Hypothalamus (tissue), 51 donors: ENCODE data around the gene TGM6.

Experiments used
- DNase-seq, 51 donors: peaks; one replicate each; lab custom pipeline; 2025; lab: John Stamatoyannopoulos, UW

TGM6 gene

GRCh38 chr20:2451939-2452732, 71.4 kb downstream of the TGM6 start:
- peak in 44 of 51 donors; percentile 5 to 82 (median 46) for DNase-seq

GRCh38 chr20:2453792-2454191, 73.1 kb downstream of the TGM6 start:
- no peak for DNase-seq

DNA sequence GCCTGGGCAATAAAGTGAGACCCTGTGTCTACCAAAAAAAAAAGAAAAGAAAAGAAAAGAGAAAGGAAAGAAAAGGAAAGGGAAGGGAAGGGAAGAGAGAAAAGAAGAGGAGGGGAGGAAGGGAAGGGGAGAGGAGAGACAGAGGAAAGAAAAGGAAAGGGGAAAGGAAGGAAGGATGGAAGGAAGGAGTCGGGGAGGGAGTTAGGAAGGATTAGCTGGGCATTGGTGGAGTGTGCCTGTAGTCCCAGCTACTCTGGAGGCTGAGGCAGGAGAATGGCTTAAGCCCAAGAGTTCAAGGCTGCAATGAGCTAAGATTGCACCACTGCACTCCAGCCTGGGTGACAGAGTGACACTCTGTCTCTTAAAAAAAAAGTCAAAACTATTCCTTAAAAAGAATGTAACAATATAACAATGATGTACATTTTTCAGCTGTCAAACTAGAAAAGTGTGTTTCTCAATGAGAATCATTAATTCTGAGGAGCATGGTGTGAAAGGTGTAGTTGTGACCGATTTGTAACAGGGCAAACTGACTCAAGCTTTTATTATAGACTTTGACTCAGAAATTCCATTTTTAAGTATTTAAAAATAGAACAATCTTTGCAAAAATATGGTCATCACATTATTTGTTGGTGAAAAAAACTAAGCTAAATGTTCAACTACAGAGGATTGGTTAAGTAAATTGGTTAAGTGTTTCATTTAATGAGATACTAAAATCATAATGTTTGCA, 75.2 kb downstream of the TGM6 start:
- DNase-seq = no peak

GRCh38 chr20:2458919-2459499, 78.3 kb downstream of the TGM6 start:
- no peak for DNase-seq

- no peak for DNase-seq
These were observed 79.5 kb downstream of the TGM6 start for GRCh38 chr20:2459981-2460751.

DNA sequence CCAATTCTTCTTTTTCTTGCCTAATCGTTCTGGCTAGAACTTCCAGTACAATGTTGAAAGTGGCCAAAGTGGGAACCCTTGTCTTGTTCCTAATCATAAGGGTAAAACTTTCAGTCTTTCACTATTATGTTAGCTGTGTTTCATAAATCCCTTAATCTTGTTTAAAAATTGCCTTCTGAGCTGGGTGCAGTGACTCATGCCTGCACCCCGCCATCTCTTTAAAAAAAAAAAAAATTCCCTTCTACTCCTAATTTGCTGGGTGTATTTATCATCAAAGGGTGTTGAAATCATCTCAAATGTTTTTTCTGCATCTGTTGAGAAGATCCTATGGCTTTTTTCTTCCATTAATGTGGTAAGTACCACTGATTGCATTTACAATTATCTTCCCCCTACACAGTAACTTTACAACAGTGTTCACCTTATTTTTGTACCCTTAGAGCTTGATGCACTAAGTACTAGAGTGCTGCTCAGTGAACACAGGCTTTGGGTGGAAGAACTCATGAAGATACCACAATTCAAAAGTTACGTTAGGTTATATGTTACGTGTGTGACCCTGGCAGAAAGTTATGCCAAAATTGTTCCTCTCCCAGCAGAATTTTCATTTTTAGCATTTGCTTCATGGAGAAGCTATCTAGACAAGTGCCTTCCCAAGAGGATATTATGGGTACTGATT, 80.2 kb downstream of the TGM6 start:
- no peak for DNase-seq

DNA sequence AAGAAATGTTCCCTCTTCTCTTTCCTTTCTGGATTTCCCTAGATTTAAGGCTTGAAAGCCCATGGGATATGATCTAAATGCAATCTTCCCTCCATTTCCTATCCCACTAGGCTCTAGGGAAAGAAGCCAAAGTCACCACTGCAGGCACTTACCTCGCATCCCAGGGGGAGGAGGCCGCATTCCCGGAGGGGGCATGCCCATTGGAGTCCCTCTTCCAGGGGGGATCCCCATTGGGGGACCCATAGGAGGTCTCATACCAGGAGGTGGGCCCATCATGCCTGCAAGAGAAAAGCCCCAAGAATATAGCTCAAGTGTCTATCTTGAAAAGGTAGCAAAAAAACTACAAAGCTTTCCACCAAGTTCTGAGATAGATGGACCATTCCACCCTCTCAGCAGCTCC, 81.8 kb downstream of the TGM6 start:
- DNase-seq = no peak

DNA sequence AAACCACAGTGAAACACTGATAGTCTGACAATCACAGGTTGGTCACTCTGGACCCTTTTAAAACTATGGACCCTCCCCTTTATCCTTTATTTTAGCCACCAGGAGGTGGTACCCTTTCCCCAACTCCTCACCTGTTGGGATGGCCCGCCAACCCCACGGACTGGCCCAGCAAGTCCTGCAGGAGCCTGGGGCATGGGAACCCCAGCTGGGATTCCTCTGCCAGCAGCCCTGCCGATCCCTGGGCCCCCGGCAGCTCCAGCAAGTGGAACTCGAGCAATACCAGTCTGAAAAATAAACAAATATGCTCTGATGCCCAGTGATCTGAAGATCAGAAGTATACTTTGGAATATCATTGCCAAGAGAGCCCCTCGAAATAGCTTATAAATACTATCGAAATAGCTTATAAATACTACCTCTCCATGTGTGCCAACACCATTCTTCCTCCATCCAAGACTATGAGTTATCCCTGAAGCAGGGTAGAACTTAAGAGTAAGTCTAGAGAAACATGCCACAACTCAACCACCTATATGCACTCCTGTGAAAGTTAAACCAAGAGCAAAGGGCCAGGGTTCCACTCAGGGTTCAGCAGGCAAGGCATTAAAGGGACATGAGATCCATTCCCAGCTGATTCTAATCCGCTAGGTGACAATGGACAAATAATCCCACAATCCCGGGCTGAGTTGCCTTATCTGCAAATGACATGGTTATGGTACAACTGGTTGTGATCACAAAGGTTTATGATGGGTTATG, 83.1 kb downstream of the TGM6 start:
- DNase-seq = no peak

GRCh38 chr20:2465100-2465499, 84.4 kb downstream of the TGM6 start:
- no peak for DNase-seq

- no peak for DNase-seq
These were observed 86.7 kb downstream of the TGM6 start for GRCh38 chr20:2467412-2467811.

- DNase-seq = no peak
These were observed 88.1 kb downstream of the TGM6 start for GRCh38 chr20:2468581-2469407.

GRCh38 chr20:2469991-2470422, 89.3 kb downstream of the TGM6 start:
- peak in 23 of 51 donors; percentile 12 to 73 (median 32) for DNase-seq

DNA sequence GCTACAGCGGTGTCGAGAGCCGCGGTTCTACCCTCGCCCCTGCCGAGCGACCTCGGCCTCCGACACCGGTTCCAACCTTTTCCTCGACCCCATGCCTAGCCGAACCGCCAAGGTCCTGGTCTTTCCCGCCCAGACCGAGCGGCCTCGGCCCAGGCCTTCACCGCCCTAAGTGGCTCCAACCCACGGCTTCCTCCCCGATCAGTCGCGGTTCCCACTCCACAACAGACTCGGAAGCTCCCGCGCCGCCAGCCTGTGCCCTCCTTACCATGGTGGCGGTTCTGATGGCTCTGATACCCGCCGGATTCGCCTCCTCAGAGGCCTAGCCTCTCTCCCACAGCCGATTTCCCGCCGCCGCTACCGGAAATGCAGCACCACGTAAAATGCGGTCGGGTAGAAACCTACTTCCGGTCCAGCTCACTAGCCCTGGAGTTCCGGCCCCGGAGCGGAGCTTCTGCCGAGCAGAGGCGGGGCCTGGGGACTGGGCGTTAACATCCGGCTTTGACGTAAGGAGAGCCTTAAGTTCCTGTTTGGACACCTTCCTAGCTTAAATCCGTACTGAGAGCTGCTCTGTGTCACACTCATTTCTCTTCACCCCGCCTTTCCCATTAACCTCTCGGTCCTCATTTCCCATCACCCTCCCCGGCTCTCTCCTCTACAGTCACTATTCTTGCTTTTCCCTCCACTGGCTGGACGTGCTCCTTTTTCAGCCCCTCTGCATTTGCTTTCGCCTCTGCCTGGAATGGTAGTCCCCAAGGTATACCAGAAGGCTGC, 89.9 kb downstream of the TGM6 start, which contains the start of gene SNRPB:
SNRPB (minus strand) TSS at position 367 of the 771 bp plus-strand sequence; CDS start at position 268, 99 bp downstream.
- DNase-seq = peak; percentile 55 to 99 (median 96)

DNA sequence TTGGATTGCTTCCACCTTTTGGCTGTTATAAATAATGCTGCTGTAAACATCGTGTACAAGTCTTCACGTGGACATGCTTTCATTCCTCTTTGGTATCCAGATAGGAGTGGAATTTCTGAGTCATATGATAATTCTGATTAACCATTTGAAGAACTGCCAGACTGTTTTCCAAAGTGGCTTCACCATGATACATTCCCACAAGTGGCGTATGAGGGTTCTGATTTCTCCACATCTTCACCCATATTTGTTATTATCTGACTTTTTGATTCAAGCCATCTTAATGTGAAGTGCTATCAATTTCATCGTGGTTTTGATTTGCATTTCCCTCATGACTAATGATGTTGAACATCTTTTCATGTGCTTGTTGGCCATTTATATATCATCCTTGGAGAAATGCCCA, 92.8 kb downstream of the TGM6 start:
- no peak for DNase-seq

GRCh38 chr20:2475850-2476741, 95.4 kb downstream of the TGM6 start:
- DNase-seq = no peak

DNA sequence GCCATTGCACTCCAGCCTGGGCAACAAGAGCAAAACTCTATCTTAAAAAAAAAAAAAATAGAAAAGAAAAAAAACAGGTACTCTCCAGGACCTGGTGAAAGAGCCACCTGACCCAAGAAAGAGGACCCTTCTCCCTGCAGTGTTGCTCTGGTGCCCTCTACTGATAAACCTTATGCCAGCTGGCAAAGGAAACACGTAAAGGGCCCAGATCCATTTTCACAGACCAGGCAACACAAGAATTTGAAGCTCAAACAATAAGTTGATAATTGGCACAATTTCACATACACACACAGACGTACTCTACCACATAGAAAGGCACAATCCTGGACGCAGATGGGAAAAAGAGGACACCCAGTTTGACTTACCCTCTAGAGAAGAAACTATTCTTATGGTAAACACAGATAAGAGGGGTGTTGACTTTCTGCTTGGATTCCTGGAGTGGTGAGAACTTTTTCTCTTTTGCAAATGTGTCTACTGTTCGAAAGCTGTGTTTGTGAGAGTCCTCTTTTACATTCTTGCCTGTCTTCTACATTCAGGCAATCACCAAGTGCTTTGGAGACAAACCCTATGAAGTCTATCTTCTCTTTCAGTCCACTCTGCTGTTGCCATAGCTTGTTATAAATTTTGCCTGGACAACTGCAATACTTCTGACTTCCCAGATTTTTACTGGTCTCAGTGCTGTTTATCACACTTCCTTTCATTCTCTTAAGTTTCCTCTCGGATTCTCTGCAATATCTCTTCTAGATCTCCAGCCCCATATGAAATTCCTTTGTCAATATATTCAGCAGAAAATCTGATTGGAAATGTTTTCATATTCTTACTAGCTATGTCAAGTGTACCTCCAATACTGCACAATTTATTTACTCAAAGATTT, 96.3 kb downstream of the TGM6 start:
- DNase-seq = no peak
